Measurements from ENCODE around the gene PALM3.

Gene PALM3, protein sequence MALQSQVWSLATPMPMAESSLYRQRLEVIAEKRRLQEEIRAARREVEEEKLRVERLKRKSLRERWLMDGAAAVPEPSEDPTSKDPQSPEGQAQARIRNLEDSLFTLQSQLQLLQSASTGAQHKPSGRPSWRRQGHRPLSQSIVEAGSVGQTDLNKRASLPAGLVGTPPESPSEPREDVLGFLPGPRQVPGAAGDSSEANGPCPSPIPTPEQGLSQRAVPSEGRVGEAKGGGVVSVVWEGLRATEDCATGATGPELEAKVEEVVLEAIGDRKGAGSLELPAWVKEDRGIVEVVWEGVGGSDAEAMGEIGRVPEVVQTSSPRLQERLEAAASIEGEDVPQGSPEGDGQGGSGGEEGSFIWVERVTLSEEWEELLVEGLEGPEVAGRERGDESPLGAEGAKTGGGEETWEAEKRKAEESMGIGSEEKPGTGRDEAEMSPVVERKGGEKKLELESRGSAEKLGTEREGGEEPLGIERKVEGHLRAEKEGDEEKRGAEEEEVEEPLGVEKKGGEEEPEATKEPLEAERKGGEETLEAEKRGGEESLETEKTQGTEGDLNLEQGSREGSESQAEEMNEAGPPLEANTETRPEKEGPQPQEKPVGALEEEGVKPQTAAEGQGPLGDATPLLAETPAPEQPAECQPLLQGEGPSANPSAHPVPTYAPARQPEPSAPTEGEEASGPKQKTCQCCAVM

GRCh38 chr19:14061751-14062557, at the start of gene PALM3:
Gene PALM3 (minus strand): TSS chr19:14062076. CDS start chr19:14061980, 96 bp downstream.
- no peak for DNase-seq (ENCODE audit: low read depth)

- no peak for DNase-seq (ENCODE audit: low read depth)
These were observed 49.6 kb upstream of the PALM3 start for GRCh38 chr19:14111486-14111885.

DNA sequence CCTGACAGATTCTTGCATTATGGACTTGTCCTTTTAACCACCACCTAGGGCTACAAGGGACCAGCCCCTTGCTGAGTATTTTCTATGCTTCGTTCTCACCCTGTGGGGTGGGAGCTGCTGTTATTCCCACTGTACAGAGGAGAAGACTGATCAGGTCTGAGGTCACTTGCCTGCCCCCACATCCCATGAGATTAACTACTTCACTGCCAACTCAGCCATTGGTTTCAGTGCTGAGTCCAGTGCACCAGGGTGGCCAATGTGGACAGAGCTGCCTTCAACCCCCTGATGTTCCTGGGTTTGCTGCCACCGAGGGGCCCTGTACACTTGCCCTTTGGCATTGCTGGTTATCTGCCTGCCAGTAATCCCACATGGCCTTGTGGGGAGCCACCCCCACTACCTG, 48.8 kb upstream of the PALM3 start:
- no peak for DNase-seq (ENCODE audit: low read depth)

GRCh38 chr19:14107581-14108461, 45.9 kb upstream of the PALM3 start:
- DNase-seq (ENCODE audit: low read depth), result no peak

DNA sequence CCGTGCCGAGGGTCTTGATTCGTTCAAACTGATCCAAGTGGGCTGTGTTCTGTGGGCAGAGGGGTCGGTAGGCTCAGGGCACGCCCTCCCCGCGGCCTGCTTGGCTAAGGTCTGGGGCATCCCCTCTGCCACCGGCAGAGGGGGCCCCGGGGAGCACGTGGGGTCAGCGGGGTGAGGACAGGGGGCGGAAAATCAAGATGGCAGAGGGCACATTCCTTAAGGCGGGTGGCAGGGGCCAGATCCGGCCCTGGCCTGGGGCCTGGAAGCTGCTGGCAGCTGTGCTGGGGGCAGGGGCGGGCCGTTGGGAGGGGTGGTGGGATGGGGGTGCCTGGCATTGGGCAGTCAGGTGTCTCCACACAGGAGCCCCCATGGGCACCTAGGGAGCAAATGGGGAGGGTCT, 45.0 kb upstream of the PALM3 start:
- no peak for DNase-seq (ENCODE audit: low read depth)

DNA sequence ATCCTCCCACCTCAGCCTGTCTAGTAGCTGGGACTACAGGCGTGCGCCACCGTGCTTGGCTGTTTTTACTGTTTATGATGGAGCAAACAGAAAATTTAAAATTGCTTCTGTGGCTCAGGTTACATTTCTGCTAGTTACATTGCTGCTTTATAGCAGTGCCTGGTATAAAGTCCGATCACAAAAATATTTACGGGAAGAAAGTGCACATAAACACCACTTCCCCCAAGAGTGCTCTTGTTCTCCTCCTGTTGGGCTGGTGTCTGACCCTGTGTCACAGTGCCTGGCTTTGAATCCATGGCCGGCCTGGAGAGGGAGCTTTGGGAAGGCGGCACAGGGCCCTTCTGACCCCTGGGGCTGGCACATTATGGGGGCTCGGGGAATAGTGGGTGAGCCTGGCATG, 43.8 kb upstream of the PALM3 start:
- DNase-seq (ENCODE audit: low read depth), result no peak

DNA sequence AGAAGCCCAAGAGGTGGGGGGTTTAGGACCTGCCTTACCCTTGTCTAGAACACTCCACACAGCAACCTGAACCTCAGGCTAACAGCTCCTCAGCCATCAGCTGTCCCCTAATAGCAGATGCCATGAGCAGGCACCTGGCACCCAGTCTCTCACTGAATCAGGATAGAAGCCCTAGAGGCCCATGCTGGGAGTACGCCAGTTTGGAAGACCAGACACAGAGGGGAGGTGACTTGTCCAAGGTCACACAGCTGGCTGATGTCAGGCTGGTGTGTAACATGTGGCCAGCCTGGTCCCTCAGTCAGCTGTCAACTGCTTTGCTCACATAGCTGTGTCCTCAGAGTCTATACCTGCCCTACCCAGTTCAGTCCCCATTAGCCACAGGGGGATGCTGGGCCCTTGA, 41.4 kb upstream of the PALM3 start:
- DNase-seq (ENCODE audit: low read depth), result no peak

DNA sequence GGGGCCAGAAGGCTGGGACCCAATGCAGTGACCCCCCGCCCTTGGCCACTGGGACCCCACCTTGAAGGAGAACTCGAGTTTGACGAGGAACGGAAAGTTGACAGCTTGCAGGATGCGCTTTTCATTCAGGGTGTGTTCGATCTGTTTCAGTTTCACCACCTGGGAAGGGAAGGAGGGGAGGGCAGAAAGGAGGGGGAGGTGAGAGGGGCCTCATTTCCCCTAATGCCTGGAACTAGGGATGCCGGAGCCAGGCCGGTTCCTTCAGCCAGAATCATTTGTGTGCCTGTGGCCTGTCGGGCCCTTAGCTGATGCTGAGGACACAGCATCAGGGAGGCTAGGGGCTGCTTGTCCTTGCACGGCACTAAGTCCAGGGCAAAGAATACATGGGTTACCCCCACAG, 40.9 kb upstream of the PALM3 start:
- no peak for DNase-seq (ENCODE audit: low read depth)

- no peak for DNase-seq (ENCODE audit: low read depth)
These were observed 40.3 kb upstream of the PALM3 start for GRCh38 chr19:14102102-14102696.

DNA sequence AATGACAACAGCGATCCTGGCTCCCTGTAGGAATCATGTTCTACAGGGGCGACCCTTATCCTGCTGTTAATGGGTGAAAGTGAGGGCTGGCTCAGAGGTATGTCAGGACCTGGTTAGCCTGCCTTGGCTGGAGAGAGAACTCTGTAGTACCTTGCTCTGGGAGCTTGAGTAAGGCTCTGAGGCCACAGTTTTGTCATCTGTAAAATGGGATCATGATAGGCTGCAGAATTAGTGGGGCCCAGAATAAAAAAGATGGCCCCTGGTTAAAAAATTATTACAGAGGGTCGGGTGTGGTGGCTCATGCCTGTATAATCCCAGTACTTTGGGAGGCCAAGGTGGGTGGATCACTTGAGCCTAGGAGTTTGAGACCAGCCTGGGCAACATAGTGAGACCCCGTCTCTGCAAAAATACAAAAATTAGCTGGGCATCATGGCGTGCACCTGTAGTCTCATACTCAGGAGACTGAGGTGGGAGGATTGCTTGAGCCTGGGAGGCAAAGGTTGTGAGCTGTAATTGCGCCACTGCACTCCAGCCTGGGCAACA, 39.2 kb upstream of the PALM3 start:
- DNase-seq (ENCODE audit: low read depth), result no peak

DNA sequence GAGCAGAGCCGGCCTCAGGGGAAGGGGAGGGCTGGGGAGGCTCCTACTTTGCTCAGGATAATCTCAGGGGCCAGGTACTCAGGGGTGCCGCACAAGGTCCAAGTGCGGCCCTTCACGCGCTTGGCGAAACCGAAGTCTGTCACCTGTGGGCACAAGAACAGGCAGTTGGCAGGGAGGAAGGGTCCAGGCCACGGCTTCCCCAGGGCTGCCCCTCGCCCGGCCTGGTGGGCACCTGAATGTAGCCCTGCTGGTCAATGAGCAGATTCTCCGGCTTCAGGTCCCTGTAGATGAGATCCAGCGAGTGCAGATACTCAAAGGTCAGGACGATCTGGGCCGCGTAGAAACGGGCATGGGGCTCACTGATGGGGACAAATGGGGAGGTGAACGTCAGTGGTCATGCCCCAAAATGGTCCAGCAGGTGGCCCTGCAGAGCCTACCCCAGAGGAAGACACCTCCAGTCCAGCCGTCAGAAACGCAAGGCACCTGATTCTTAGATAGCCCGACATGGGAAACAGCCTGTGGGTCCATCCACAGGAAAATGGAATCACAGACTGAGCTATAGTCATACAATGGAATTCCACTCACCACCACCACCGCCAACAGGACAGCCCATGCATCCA, 35.8 kb upstream of the PALM3 start:
- DNase-seq (ENCODE audit: low read depth), result no peak

- no peak for DNase-seq (ENCODE audit: low read depth)
These were observed 34.6 kb upstream of the PALM3 start for GRCh38 chr19:14096272-14096992.

- DNase-seq (ENCODE audit: low read depth), result no peak
These were observed 33.0 kb upstream of the PALM3 start for GRCh38 chr19:14094854-14095253.

- no peak for DNase-seq (ENCODE audit: low read depth)
These were observed 31.4 kb upstream of the PALM3 start for GRCh38 chr19:14093117-14093823.

- no peak for DNase-seq (ENCODE audit: low read depth)
These were observed 30.1 kb upstream of the PALM3 start for GRCh38 chr19:14091813-14092462.

DNA sequence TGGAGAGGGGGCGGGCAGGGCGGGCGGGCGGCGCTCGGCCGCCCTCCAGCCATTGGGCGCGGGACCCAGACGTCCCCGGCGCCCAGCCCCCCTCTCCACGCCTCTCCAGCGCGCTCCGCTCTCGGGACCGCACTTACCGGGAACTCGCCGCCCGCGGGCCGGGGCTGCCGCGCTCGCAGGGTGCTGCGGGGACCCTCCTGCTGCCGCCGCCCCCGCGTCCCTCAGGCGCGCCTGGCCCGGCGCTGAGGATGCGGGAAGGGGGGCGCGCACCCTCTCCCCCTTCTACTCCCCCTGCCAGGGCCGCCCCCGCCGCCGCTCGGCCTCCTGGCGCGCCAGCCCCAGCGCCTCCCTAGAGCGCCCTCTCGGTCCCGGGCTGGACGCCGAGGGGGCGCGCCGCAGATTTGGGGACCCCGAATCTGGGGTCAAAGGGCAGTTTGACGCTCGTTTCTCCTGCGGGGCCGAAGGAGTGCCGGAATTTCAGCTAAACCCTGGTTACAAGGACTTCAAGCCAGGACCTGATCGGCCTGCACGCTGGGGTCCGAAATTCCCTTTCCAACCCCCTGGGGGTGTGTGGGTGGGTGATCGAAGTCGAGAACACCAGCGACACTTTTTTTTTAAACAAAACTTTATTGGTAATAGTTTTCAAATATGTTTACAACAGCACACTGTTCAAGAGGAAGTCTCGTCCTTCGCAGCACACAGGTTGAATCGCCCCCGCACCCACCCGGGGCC, 29.4 kb upstream of the PALM3 start:
- peak; percentile 52 for DNase-seq (ENCODE audit: low read depth)

DNA sequence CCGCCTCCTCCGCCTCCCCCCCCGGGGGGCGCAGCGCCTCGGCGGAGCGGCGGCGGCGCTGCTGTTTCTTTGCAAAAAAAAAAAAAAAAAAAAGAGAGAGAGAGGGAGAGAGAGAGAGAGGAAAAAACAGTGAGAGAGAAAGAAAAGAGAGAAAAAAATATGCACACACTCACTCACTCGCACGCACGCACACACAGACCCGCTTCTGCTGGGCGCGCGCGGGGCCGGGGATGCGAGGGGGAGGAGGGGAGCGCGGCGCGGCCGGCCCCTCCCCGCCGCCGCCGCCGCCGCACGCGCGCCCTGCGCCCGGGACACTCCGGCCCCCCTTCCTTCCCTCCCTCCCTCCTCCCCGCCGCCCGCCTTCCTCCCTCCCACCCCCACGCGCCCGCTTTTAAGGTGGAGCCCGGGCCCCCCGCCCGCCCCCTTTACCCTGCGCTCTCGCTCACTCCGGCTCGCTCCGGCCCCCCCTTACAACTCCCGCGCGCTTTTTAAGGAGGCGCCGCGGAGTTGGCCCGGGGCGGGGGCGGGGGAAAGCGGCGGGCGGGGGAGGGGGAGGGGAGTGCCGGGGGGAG, 28.7 kb upstream of the PALM3 start, which contains the start of gene SAMD1:
TSS of gene SAMD1 (minus strand) at position 243 of the 572 bp plus-strand sequence.
- DNase-seq (ENCODE audit: low read depth), result peak; percentile 95
